Neuron (in vitro differentiated cells): ENCODE data around the gene ROBO3.

Experiments
- H2AFZ ChIP-seq: one replicate; pipeline ENCODE4 v1.6.1; 2013; ENCODE audit warnings: low read depth, mild to moderate bottlenecking, inconsistent platforms, low read length, moderate library complexity
- H3K27me3 ChIP-seq: one replicate; pipeline ENCODE4 v1.6.1; 2013; ENCODE audit warnings: low read length; ENCODE audit not compliant: insufficient read depth
- H3K36me3 ChIP-seq: one replicate; pipeline ENCODE4 v1.6.1; 2013; ENCODE audit warnings: low read length; ENCODE audit not compliant: insufficient read depth
- H3K4me1 ChIP-seq: one replicate; pipeline ENCODE4 v1.6.1; 2013; ENCODE audit warnings: low read length; ENCODE audit not compliant: insufficient read depth
- H3K4me3 ChIP-seq: 2 replicates; pipeline ENCODE4 v1.5.1; 2013; ENCODE audit warnings: mild to moderate bottlenecking, low read length, moderate library complexity
- H3K9me3 ChIP-seq: one replicate; pipeline ENCODE4 v1.6.1; 2013; ENCODE audit warnings: low read length

The ROBO3 gene

DNA sequence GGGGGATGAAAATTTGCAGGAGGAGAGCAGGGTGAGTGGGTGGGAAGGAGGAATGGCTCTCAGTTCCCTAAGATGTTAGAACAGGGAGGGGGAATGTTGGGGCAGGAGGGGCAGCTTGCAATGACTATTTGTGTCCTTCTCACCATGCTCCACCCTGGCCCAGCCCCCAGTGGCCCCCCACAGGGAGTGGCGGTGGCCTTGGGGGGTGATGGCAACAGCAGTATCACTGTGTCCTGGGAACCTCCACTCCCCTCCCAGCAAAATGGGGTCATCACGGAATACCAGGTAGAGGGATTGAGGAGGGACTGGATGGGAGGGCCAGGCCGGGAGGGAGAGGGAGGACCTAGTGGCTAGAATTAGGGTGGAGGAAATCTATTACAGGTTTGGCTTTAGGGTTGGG, 10.2 kb downstream of the ROBO3 start:
- Histone ChIP-seq H3K4me1 (peaks cover 5% of the 10 kb centered on the region), H3K27me3 (peaks cover 50% of the 10 kb centered on the region), H3K36me3 (no peaks in the 10 kb centered on the region), H2AFZ (peak overlapping the region; percentile 82), H3K9me3 (no peaks in the 10 kb centered on the region), H3K4me3 (peak overlapping the region; percentile 70)

DNA sequence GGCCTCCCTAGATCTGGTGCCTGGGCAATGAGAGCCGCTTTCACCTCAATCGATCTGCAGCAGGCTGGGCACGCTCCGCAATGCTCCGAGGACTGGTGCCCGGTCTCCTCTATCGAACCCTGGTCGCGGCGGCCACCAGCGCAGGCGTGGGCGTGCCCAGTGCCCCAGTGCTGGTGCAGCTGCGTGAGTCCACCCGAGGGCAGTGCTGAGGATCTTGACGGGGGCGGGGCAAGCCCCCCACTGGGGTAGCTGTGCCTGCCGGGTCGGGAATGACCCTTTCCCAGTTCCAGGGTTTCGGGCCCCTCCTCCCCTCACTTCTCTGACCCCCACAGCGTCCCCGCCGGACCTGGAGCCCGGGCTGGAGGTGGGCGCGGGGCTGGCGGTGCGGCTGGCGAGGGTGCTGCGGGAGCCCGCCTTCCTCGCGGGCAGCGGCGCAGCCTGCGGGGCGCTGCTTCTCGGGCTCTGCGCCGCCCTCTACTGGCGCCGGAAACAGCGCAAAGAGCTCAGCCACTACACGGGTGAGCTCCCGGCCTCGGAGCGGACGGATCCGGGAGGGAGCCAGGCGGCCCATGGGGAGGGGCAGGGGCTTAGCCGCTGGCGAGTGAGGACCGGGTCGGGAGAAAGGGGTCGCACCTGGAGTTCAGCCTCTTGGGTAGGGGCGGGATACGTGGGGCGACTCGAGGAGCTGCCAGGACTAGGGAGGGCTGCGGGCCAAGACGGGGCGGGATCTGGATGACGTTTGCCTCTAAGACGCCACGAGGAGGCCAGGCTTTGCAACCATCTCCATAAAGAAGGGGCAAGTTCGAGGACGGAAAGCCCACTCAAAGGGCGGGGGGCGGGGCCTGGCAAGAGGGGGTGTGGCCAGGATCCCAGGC, 10.9 kb downstream of the ROBO3 start:
- no peaks in the 10 kb centered on the region for H3K9me3 ChIP-seq
- no peaks in the 10 kb centered on the region for H3K36me3 ChIP-seq
- peaks cover 43% of the 10 kb centered on the region for H3K27me3 ChIP-seq
- H2AFZ ChIP-seq: peak overlapping the region; percentile 82
- peak overlapping the region; percentile 70 for H3K4me3 ChIP-seq
- H3K4me1 ChIP-seq: peaks cover 5% of the 10 kb centered on the region

DNA sequence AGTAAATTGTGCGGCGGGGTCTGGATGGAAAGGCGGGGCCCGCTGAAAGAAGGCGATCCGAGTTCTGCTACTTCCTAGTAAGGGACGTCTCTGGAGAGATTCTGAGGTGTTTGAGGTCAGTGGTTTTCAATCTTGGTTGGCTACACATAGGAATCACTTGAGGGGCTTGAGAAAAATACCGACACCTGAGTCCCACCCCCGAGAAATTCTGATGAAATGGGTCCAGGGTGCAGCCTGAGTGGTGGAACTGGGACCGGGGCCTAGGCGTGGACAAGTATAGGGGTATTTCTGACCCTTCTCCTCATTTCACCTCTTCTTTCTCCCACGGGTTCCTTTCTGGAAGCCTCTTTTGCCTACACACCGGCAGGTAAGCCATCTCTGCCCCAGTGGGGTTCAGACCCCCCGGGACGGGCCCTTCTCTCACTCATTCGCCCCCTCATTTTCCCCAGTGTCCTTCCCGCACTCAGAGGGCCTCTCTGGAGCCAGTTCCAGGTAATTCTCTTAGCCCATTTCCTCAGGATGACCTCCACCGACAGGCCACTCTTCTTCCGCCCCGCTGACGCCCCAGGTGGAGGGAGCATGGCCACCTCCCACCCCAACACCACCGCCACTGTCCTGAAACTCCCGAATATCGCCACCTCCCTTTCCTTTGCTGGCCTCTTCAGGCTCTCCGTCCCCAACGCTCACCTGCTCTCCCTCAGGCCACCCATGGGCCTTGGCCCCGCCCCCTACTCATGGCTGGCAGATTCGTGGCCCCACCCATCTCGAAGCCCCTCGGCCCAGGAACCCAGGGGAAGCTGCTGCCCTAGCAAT, 11.8 kb downstream of the ROBO3 start:
- Histone ChIP-seq H3K27me3 (peaks cover 34% of the 10 kb centered on the region), H3K4me3 (peak overlapping the region; percentile 70), H3K9me3 (no peaks in the 10 kb centered on the region), H2AFZ (peak overlapping the region; percentile 82), H3K36me3 (no peaks in the 10 kb centered on the region), H3K4me1 (peaks cover 5% of the 10 kb centered on the region)

DNA sequence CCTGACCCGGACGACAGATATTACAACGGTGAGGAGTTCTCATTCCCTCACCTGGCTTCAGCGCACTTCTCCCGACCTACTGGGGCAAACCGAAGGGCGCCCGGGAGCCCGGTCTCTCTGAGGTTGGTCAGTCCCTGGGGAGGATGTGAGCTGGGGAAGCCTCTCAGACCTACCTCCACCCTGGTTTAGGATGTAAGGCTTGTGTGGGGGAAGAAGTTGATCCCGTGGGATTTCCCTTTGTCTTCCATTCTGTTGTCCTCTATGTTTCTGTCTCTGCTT, 12.3 kb downstream of the ROBO3 start:
- no peaks in the 10 kb centered on the region for H3K36me3 ChIP-seq
- H3K4me1 ChIP-seq: peaks cover 5% of the 10 kb centered on the region
- peaks cover 29% of the 10 kb centered on the region for H3K27me3 ChIP-seq
- no peak overlapping the region for H2AFZ ChIP-seq
- no peaks in the 10 kb centered on the region for H3K9me3 ChIP-seq
- H3K4me3 ChIP-seq: peak overlapping the region; percentile 70

DNA sequence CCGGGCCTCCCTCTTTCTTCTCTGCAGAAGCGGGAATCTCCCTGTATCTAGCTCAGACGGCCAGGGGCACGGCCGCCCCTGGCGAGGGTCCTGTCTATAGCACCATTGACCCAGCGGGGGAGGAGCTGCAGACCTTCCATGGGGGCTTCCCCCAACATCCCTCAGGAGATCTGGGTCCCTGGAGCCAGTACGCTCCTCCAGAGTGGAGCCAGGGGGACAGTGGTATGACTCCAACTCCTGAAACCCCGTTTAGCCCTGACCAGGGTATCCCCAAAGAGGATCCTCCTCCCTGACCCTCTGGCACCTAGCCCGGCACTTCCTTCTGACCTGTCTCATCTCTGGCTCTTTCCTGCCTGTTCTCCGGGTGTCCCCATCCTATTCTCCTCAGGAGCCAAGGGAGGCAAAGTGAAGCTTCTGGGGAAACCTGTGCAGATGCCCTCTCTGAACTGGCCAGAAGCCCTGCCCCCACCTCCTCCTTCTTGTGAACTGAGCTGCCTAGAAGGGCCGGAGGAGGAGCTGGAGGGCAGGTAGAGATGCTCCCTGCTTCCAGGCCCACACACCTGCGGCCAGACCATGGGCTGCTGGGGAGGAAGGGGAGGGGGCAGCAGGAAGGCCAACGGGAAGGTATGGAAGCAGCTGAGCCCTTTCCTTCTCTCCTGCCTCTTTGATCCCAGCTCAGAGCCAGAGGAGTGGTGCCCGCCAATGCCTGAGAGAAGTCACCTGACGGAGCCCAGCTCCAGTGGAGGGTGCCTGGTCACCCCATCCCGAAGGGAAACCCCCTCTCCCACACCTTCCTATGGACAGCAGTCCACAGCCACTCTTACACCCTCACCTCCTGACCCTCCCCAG, 12.9 kb downstream of the ROBO3 start:
- Histone ChIP-seq H3K27me3 (peaks cover 24% of the 10 kb centered on the region), H2AFZ (no peak overlapping the region), H3K4me1 (peaks cover 5% of the 10 kb centered on the region), H3K36me3 (no peaks in the 10 kb centered on the region), H3K4me3 (no peak overlapping the region), H3K9me3 (no peaks in the 10 kb centered on the region)

DNA sequence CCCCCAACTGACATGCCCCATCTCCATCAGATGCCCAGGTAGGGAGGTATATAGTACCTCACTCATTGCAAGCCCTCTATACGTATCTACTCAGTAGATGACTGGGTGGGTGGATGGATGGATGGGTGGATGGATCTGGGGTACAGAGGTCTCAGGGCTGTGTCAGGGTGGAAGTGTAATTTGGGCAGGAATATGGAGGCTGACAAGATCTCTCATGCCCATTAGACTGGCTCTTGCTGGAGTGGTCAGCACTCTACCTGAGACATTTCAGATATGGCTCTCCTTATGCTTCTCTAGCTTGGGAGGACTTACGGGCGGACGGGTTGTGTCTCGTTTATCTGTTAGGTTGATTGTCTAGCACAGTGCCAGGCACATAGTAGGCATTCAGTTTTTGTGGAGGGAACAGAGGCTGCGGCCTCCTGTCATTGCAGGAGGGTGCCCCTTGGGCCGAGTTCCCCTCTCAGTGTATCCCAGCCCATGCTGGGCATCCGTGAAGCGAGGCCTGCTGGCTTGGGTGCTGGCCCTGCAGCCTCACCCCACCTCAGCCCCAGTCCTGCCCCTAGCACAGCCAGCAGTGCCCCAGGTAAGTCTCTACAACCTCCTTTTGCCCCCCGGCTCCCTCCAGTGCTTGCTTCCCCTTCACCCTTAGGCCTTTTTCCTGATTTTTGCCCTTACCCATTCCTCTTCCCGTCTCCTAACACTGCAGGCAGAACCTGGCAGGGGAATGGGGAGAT, 13.7 kb downstream of the ROBO3 start:
- H3K9me3 ChIP-seq: no peaks in the 10 kb centered on the region
- no peak overlapping the region for H2AFZ ChIP-seq
- H3K4me1 ChIP-seq: peaks cover 5% of the 10 kb centered on the region
- H3K27me3 ChIP-seq: peaks cover 17% of the 10 kb centered on the region
- H3K36me3 ChIP-seq: no peaks in the 10 kb centered on the region
- no peak overlapping the region for H3K4me3 ChIP-seq

DNA sequence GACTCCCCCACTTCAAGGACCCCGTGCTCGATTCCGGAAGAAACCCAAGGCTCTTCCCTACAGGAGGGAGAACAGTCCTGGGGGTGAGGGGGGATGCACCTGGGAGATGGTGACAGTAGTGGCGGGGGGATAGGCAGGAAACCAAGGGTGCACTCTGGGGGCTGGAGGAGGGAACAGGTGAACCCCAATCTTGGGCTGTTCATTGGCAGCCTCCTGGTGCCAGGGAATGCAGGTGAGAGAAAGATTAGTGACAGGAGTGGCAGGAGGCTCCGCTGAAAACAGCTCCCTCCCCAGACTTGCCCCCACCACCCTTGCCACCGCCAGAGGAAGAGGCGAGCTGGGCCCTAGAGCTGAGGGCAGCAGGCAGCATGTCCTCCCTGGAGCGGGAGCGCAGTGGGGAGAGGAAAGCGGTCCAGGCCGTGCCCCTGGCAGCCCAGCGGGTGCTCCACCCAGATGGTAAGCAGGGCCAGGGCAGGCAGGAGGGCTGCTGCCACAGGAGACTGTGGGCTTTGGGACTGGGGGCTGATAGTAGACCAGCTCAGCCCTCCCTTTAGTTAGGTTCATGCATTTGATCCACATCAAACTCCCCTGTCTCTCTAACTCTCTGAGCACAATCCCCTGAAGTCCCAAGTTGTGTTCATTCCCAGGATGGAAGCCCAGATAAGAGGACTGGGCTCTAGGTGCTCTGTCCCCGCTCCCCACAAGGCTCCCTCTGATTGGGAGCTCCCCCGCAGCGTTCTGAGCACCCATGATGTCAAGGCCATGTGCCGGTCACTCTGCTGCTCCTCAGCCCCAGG, 14.5 kb downstream of the ROBO3 start:
- Histone ChIP-seq H2AFZ (no peak overlapping the region), H3K9me3 (no peaks in the 10 kb centered on the region)

DNA sequence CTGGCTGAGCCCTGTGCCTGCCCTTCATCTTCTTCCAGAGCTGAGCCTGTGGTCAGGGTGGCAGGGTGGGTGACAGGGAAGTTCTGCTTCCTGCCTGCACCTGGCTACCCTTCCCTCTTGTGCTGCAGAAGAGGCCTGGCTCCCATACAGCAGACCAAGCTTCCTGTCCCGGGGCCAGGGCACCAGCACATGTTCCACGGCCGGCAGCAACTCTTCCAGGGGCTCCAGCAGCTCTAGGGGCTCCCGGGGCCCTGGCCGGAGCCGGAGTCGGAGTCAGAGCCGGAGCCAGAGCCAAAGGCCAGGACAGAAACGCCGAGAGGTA, 15.0 kb downstream of the ROBO3 start:
- no peaks in the 10 kb centered on the region for H3K9me3 ChIP-seq
- H3K36me3 ChIP-seq: no peaks in the 10 kb centered on the region
- peaks cover 4% of the 10 kb centered on the region for H3K27me3 ChIP-seq
- no peak overlapping the region for H2AFZ ChIP-seq
- H3K4me3 ChIP-seq: no peak overlapping the region
- H3K4me1 ChIP-seq: peaks cover 5% of the 10 kb centered on the region

More for the DNA sequence above, 14.5 kb downstream of the ROBO3 start:
- Histone ChIP-seq H3K27me3 (peaks cover 10% of the 10 kb centered on the region), H3K4me1 (peaks cover 5% of the 10 kb centered on the region), H3K36me3 (no peaks in the 10 kb centered on the region), H3K4me3 (no peak overlapping the region)

DNA sequence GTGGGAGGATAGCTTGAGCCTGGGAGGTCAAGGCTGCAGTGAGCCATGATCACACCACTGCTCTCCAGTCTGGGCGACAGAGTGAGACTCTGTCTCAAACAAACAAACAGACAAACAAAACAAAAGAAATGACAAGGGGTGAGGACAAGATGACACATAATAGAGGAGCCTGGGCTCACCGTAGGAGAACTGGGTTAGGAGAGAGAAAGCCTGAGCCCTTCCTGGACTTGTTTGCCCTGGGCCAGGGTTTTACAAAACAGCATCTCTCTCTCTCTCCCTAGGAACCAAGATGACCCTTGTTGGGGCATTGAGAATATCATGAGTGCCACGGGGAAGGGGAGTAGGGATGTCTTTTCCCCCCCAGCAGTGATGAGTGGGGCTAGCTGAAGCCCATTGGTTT, 15.7 kb downstream of the ROBO3 start:
- Histone ChIP-seq H3K9me3 (no peaks in the 10 kb centered on the region), H3K36me3 (no peaks in the 10 kb centered on the region), H3K4me1 (peaks cover 5% of the 10 kb centered on the region)

DNA sequence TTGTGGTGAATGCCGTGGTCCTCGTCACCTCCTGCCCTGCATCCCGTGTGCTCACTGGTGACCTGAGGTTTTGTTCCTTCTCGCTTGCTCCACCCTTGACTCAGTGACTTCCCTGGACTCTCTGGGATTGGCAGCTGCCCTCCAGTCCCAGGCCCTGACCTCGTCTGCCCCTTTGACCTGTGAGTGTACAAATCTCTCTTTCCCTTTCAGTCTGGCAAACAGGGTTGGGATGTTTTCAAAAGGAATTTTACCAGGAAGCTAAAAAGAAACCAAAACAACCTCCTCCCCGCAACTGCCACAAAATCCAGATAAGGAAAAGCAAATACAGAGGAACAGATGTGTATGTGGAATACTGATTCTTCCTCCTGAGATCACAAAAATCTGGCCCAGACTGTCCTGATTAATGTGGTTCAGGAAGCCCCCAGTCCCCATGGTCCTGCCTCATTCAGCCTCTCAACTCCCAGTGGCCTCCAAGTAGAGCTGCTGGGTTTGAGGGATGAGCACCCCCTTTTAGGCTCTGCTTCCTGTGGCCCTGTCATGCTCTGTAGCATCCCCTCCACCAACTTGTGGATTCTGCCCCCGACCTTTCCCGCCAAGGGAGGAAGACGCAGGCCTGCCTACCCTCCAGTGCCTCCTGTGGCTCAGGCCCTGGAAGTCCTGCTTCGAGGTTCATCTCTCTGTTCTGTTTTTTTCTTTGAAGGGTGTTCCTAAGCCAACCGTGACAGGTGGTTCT, 17.3 kb downstream of the ROBO3 start:
- Histone ChIP-seq H2AFZ (no peak overlapping the region), H3K27me3 (no peaks in the 10 kb centered on the region), H3K4me1 (no peaks in the 10 kb centered on the region), H3K9me3 (no peaks in the 10 kb centered on the region), H3K4me3 (no peak overlapping the region), H3K36me3 (no peaks in the 10 kb centered on the region)

More for the DNA sequence above, 15.7 kb downstream of the ROBO3 start:
- Histone ChIP-seq H2AFZ (no peak overlapping the region), H3K4me3 (no peak overlapping the region), H3K27me3 (no peaks in the 10 kb centered on the region)

DNA sequence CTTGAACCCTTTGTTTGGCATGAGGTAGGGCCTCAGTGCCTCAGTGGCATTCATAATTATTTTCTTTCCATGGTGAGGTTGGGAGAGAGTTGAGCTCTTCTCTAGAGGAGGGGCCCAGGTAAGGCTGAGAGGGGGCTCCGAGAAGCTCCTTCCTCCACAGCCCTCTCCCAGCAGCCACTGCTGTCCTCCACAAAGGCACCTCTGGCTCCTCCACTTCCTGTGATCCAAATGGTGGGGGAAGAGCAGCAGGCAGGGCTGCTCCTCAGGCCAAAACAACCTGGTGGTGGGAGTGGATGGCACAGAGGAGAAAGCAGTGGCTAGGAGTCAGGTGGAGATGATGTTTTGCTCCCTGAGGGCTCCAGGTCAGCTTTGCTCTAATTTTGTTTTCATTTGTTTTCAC, 19.1 kb downstream of the ROBO3 start:
- no peaks in the 10 kb centered on the region for H3K9me3 ChIP-seq
- H3K4me3 ChIP-seq: no peak overlapping the region
- H2AFZ ChIP-seq: no peak overlapping the region
- no peaks in the 10 kb centered on the region for H3K36me3 ChIP-seq
- peaks cover 3% of the 10 kb centered on the region for H3K27me3 ChIP-seq
- H3K4me1 ChIP-seq: no peaks in the 10 kb centered on the region
